ENCODE data around the gene PDE11A.
"Not testable (repeated sequence)": the region's sequence is repeated elsewhere in the genome, so short reads cannot be mapped to it uniquely, and the experiment has no call there.

Gene PDE11A

DNA sequence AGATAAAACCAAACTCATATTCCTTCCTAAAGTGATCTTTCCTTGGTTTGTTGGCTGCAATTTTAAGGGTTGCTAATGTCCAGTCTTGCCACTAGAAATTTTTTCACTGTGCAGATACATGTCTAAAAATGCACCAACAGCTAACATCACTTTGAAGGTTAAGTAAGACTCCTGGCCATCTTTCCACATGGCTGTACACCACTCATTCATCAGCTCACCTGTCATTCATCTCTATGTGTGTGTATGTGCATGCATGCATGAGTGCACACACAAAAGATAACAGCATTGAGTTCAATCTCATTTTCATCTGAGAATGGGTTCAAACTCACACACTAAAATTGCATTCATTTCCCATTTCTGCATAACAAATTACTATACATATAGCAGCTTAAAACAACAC, 203.8 kb downstream of the PDE11A start:
- H3K27ac ChIP-seq: no peak overlapping the region
- no peaks in the 10 kb centered on the region for H3K36me3 ChIP-seq
- no peaks in the 10 kb centered on the region for H3K27me3 ChIP-seq (ENCODE audit: insufficient read depth, low read depth, severe bottlenecking)
- no peak for TF ChIP-seq CTCF (IDR thresholded peaks at IDR 0.05; ENCODE audit: low read depth, low read length)
- no peak overlapping the region for H3K4me3 ChIP-seq (ENCODE audit: low read depth, low read length)
- DNase-seq: no peak
- no peaks in the 10 kb centered on the region for H3K9me3 ChIP-seq (ENCODE audit: severe bottlenecking)

DNA sequence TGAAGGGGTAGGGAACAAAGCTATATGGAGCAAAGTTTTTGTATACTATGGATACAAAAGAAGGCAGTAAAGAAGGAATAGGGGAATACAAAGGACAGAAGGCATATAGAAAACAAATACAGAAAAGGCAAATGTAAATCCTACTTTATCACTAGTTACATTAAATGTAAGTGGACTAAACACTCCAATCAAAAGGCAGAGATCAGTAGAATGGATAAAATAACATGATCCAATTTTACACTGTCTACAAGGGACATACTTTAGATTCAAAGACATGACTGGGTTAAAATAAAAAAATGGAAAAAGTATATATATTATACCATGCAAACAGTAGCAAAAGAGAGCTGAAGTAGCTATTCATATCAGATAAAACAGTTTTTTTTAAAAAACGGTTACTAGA, 215.0 kb downstream of the PDE11A start:
- no peak overlapping the region for H3K4me3 ChIP-seq (ENCODE audit: low read depth, low read length)
- no peak for DNase-seq
- TF ChIP-seq CTCF (IDR thresholded peaks at IDR 0.05; ENCODE audit: low read depth, low read length): no peak

GRCh38 chr2:177852389-177852788, 220.2 kb downstream of the PDE11A start:
- Histone ChIP-seq H3K4me3 (ENCODE audit: low read depth, low read length) (no peak overlapping the region), H3K27ac (no peak overlapping the region), H3K27me3 (ENCODE audit: insufficient read depth, low read depth, severe bottlenecking) (no peaks in the 10 kb centered on the region), H3K36me3 (no peaks in the 10 kb centered on the region), H3K9me3 (ENCODE audit: severe bottlenecking) (no peaks in the 10 kb centered on the region)
- TF ChIP-seq CTCF (IDR thresholded peaks at IDR 0.05; ENCODE audit: low read depth, low read length): no peak
- peak; percentile 9 for DNase-seq

More for the DNA sequence above, 215.0 kb downstream of the PDE11A start:
- no peaks in the 10 kb centered on the region for H3K27me3 ChIP-seq (ENCODE audit: insufficient read depth, low read depth, severe bottlenecking)
- H3K36me3 ChIP-seq: no peaks in the 10 kb centered on the region
- no peak overlapping the region for H3K27ac ChIP-seq
- H3K9me3 ChIP-seq (ENCODE audit: severe bottlenecking): no peaks in the 10 kb centered on the region

- Histone ChIP-seq H3K27me3 (ENCODE audit: insufficient read depth, low read depth, severe bottlenecking) (no peaks in the 10 kb centered on the region), H3K27ac (no peak overlapping the region), H3K36me3 (no peaks in the 10 kb centered on the region), H3K4me3 (ENCODE audit: low read depth, low read length) (no peak overlapping the region), H3K9me3 (ENCODE audit: severe bottlenecking) (no peaks in the 10 kb centered on the region)
- no peak for DNase-seq
- no peak for TF ChIP-seq CTCF (IDR thresholded peaks at IDR 0.05; ENCODE audit: low read depth, low read length)
Measured at GRCh38 chr2:177843188-177843587, 229.4 kb downstream of the PDE11A start.

DNA sequence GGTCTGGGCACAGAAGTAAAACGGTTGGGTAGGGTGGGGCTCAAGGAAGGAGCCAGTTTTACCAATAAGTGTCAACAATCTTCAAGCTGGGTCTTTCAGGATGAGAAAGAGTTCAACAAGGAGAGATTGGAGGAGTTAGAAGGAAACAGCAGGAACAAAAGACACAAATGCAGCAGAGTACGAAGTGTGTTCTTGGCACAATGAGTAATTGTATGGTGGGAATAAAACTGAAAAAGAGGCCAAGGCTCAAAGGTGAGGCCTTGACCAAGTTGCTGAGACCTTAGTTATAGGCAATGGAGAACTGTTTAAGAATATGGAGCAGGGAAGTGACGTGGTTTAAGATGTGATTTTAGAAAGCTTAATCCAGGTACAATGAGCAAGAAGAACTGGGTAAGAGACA, 230.3 kb downstream of the PDE11A start:
- Histone ChIP-seq H3K36me3 (no peaks in the 10 kb centered on the region), H3K27ac (no peak overlapping the region), H3K27me3 (ENCODE audit: insufficient read depth, low read depth, severe bottlenecking) (no peaks in the 10 kb centered on the region), H3K9me3 (ENCODE audit: severe bottlenecking) (no peaks in the 10 kb centered on the region), H3K4me3 (ENCODE audit: low read depth, low read length) (no peak overlapping the region)
- no peak for TF ChIP-seq CTCF (IDR thresholded peaks at IDR 0.05; ENCODE audit: low read depth, low read length)
- DNase-seq: no peak

DNA sequence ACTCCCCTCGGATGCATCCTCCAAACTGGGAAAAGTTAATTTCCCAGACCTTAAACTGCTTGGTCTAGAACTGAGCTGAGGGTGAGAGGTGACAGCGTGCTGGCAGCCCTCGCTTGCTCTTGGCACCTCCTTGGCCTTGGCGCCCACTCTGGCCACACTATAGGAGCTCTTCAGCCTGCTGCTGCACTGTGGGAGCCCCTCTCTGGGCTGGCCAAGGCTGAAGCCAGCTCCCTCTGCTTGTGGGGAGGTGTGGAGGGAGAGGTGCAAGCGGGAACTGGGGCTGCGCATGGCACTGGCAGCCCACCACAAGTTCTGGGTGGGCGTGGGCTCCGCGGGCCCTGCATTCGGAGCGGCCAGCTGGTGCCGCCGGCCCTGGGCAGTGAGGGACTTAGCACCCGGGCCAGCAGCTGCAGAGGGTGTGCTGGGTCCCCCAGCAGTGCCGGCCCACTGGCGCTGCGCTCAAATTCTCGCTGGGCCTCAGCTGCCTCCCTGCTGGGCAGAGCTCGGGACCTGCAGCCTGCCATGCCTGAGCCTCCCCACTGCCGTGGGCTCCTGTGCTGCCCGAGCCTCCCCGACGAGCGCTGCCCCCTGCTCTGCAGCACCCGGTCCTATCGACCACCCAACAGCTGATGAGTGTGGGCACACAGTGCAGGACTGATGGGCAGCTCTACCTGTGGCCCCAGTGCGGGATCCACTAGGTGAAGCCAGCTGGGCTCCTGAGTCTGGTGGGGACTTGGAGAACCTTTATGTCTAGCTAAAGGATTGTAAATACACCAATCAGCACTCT, 237.0 kb downstream of the PDE11A start:
- H3K9me3 ChIP-seq (ENCODE audit: severe bottlenecking); H3K27me3 ChIP-seq (ENCODE audit: insufficient read depth, low read depth, severe bottlenecking); DNase-seq; H3K4me3 ChIP-seq (ENCODE audit: low read depth, low read length); H3K36me3 ChIP-seq; H3K27ac ChIP-seq: not testable (repeated sequence)

Data from WERI-Rb-1 (cell line).